Mononuclear cell (primary cell): ENCODE results near the gene FNBP1. TPM values are rescaled to one million over a fixed set of nuclear protein-coding genes. Genes with fewer than 3 reads are reported as not detected.
A peak's percentile ranks its signal among the peaks of the same experiment; 100 is the strongest.

ENCODE experiments used
- H3K27me3 ChIP-seq: 2 replicates; pipeline ENCODE4 v1.6.0; 2011; ENCODE audit warnings: low read length, control low read depth; ENCODE audit not compliant: insufficient read depth
- H3K4me1 ChIP-seq: 2 replicates; pipeline ENCODE4 v1.5.1; 2011; ENCODE audit warnings: mild to moderate bottlenecking, low read length, control low read depth; ENCODE audit not compliant: insufficient read depth
- H3K4me3 ChIP-seq: 2 replicates; pipeline ENCODE4 v1.5.1; 2011; ENCODE audit warnings: mild to moderate bottlenecking, low read length, moderate library complexity
- H3K9me3 ChIP-seq: 2 replicates; pipeline ENCODE4 v1.5.1; 2011; ENCODE audit warnings: low read depth, mild to moderate bottlenecking, control low read depth, low read length
- total RNA-seq: library from RNA; depleted of rRNA; stranded (reverse); fragments of >200 nt; gene quantifications from one replicate; pipeline ENCODE4 v1.2.3, GENCODE V29; 2012

The FNBP1 gene
- total RNA-seq, 1 donor, result 193 TPM

- Histone ChIP-seq H3K27me3 (no peaks in the 10 kb centered on the region), H3K4me3 (peak overlapping the region; percentile 98), H3K4me1 (peaks cover 44% of the 10 kb centered on the region), H3K9me3 (no peaks in the 10 kb centered on the region)
These were observed 11.4 kb upstream of the FNBP1 start for GRCh38 chr9:130054325-130054786.

GRCh38 chr9:130053504-130054324, 10.7 kb upstream of the FNBP1 start, which contains the start of gene GPR107:
Gene GPR107, plus strand, starts transcription at chr9:130053906. Its CDS starts 27 bp downstream, at chr9:130053933.
- peaks cover 44% of the 10 kb centered on the region for H3K4me1 ChIP-seq
- no peaks in the 10 kb centered on the region for H3K27me3 ChIP-seq
- H3K9me3 ChIP-seq, result no peaks in the 10 kb centered on the region
- peak within 1 kb of the TSS; percentile 98 for H3K4me3 ChIP-seq

DNA sequence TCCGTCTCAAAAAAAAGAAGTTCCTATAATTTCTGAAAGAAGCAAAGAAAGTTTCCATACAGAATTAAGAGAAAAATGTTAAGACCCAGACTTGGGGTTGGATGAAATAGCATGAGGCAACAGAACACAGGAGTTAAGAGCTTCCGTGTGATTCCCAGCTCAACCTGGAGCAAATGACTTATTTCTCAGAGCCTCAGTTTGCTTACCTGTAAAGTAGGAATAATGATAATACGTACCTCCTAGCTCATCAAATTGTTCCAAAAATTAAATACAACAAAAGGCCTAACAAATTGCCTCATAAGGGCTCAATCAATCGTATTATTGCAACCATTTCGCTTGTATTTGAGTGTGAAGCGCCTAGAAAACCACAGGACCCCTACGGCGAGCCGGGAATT, 10.1 kb upstream of the FNBP1 start:
- H3K27me3 ChIP-seq, result no peaks in the 10 kb centered on the region
- H3K9me3 ChIP-seq, result no peaks in the 10 kb centered on the region
- H3K4me3 ChIP-seq, result peak overlapping the region; percentile 98
- peaks cover 41% of the 10 kb centered on the region for H3K4me1 ChIP-seq

DNA sequence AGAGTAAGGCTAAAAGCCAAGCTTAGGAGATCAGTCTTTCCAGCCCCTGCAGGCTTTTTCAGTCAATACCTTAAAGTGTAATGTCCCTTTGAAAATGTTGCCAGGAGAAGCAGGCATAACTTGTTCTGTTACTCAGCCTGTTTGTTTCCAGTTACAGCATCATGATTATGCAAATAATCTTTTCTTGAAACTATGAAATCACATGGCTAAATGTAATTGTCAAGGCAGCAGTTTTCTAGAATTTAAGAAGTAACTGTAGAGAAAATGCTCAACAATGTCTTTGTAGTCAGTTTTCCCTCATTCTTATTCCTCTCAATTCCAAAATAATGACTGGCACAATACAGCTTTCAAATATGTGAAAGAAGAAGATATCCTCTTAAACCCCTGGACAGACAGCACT, 8.9 kb upstream of the FNBP1 start:
- H3K4me3 ChIP-seq, result no peak overlapping the region
- H3K27me3 ChIP-seq, result no peaks in the 10 kb centered on the region
- H3K4me1 ChIP-seq, result peaks cover 41% of the 10 kb centered on the region
- no peaks in the 10 kb centered on the region for H3K9me3 ChIP-seq

GRCh38 chr9:130050462-130050861, 7.5 kb upstream of the FNBP1 start:
- Histone ChIP-seq H3K4me3 (no peak overlapping the region), H3K27me3 (no peaks in the 10 kb centered on the region), H3K9me3 (no peaks in the 10 kb centered on the region), H3K4me1 (peaks cover 51% of the 10 kb centered on the region)

GRCh38 chr9:130049431-130050210, 6.6 kb upstream of the FNBP1 start:
- Histone ChIP-seq H3K4me1 (peaks cover 51% of the 10 kb centered on the region), H3K4me3 (no peak overlapping the region), H3K27me3 (no peaks in the 10 kb centered on the region), H3K9me3 (no peaks in the 10 kb centered on the region)

DNA sequence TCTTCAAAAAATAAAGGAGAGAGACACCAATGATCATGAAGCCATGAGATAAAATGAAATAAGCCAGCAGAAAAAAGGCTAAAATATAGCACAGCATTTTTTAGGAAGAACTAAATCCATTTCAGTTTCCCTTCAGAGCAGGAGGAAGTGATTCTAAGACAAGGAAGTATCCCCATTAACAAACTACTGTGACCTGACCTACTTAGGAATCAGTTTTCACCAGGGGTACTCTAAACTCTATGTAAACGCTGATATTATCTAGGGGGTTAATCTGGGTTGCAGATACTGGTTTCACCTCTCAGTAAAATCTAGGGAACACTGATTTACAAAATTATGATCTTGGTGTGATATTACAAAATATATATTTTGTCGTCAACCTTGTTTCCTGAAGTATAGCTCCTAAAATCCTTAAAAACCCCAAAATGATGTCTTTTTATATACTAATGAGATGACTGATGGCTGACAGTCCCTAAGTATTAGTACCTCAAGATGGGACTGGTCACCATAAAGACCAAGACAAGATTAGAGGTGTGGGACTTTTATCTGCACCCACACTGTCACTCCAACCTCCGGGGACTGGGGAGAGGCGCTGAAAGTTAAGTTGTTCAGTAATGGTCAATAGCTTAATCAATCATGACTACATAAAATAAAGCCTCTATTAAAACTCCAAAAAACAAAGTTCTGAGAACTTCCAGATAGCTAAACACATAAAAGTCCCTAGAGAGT, 2.9 kb upstream of the FNBP1 start:
- Histone ChIP-seq H3K27me3 (no peaks in the 10 kb centered on the region), H3K4me3 (no peak overlapping the region), H3K4me1 (peaks cover 40% of the 10 kb centered on the region), H3K9me3 (no peaks in the 10 kb centered on the region)

DNA sequence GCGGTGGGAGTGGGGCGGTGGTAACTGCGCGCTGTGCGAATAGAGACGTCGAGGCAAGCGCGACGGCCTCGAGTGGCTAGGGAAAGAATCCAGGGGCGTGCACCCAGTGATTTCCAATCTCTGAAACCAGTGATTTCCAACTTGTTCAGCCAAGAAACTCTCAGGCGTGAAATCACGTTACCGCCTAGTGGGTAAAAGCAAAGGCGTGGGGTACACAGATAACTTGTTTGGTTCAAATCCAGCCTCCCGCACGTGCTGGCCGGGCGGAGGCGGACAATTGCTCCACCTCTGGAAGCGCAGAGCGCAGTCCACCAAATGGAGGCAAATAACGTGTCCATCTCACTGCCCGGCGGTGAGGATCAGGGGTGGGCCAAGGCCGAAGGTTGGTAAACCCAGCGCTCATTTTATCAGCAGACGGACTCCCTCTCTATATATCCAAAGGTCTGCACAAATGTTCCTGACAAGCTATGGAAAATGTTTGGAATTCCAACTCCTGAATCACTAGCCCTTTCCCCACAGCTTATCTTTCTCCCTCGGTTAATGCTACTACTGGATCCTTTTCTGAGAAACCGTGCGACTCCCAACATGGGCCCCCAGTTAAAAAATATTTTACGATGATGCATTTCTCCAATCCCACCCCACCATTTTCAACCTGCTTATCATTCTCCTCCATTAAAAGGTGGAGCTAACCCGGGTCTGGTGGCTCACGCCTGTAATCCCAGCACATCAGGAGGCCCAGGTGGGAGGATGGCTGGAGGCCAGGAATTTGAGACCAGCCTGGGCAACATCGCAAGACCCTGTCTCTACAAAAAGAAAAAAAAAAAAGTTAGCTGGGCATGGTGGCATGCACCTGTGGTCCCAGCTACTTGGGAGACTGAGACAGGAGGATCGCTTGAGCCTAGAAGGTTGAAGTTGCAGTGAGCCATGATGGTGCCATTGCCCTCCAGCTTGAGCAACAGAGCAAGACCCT, 950 bp upstream of the FNBP1 start:
- H3K4me1 ChIP-seq, result peaks cover 56% of the 10 kb centered on the region
- peak overlapping the region; percentile 89 for H3K4me3 ChIP-seq

DNA sequence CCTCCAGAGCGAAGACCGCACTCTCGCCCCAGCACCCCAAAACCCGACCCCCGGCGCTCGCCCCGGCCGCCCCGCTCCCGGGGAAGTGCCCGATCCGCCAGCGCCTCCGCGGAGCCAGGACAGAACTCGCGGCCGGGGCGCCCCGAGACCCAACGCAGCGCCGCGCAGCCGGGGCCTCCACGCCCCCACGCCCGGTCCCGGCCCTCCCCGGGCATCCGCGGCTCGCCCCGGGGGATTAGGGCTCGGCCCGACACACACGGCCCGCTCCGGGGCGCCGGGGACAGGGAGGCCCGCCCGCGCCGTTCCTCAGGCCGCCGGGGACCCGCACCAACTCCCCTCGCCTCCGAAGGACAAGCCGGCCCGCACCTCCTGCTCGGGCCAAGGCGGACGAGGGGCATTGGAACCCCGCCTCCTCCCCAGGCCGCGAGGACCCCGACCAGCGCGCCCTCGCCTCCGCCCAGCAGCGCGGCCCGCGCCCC, 544 bp downstream of the FNBP1 start:
- no peaks in the 10 kb centered on the region for H3K9me3 ChIP-seq
- H3K27me3 ChIP-seq, result no peaks in the 10 kb centered on the region
- H3K4me1 ChIP-seq, result peaks cover 68% of the 10 kb centered on the region
- H3K4me3 ChIP-seq, result peak overlapping the region; percentile 89

More for the DNA sequence above, 950 bp upstream of the FNBP1 start:
- no peaks in the 10 kb centered on the region for H3K27me3 ChIP-seq
- H3K9me3 ChIP-seq, result no peaks in the 10 kb centered on the region

DNA sequence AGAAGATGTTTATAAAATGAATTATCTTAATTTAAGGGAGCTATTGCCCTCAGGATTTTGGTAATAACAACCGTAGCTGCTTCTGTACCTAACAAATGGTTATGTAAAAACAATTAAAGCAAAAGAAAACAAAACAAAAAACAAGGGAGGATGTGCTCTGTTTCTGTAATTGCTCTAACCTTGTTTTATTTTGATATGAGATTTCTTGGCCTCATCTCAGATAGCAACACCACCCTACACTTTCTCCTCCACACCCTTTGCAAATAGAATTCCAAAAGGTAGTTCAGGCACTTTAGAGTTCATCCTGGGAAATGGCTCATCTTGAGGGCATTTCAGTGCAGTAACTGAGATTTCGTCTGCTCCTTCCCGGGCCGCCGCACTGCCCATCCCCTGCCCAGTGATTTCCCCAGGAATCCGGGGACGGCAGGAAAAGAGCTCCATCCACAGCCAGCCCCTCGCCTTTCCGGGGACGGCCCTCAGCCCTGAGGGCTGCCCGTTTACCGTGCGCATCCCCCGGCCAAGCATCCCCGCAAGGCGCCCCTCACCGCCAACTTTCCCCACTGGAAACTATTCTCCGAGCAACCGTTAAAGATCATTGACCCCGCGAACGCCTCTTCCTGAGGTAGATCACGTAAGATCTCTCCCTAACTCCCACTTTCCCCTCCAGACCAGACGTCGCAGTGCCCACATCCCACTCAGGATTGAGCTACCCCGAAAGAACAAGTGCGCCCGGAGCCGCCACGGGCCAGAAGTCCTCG, 1.2 kb downstream of the FNBP1 start:
- H3K27me3 ChIP-seq, result no peaks in the 10 kb centered on the region

DNA sequence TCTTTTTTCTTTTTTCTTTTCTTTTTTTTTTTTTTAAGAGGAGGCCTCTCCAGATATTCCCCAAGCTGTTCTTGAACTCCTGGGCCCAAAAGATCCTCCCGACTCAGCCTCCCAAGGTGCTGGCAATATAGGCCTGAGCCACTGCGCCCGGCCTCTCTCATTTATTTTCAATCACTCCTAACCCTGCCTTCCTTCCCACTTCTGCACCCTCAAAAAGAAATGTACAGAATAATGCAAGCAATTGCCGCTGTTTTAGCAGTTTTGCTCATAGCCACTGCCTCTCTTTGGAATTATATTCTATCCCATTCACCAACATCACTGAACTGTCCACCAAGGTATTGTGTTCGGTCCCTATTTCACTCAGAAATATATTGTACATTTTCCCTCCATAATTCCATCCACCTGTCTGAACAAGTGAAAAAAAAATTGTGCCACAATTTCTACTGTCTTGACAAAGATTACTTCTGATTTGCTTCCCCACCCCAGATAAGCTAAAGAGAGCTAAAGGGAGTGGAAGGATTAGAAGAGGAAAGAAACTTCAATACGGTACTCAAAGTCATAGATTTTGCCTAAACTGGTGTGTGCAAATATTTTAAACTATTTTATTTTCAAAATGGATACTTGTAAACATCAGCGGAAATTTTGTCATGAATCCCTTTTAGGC, 1.9 kb downstream of the FNBP1 start:
- Histone ChIP-seq H3K9me3 (no peaks in the 10 kb centered on the region), H3K27me3 (no peaks in the 10 kb centered on the region), H3K4me1 (peaks cover 72% of the 10 kb centered on the region)

More for the DNA sequence above, 1.2 kb downstream of the FNBP1 start:
- peaks cover 72% of the 10 kb centered on the region for H3K4me1 ChIP-seq
- peak overlapping the region; percentile 89 for H3K4me3 ChIP-seq
- no peaks in the 10 kb centered on the region for H3K9me3 ChIP-seq

GRCh38 chr9:130039528-130040147, 3.4 kb downstream of the FNBP1 start:
- H3K4me1 ChIP-seq, result peaks cover 69% of the 10 kb centered on the region
- H3K27me3 ChIP-seq, result no peaks in the 10 kb centered on the region
- H3K4me3 ChIP-seq, result peak overlapping the region; percentile 22
- no peaks in the 10 kb centered on the region for H3K9me3 ChIP-seq

More for the DNA sequence above, 1.9 kb downstream of the FNBP1 start:
- H3K4me3 ChIP-seq, result peak overlapping the region; percentile 89
